Prostate gland (tissue), 2 donors: Measurements from ENCODE around the gene RIPK4. TPM values are rescaled to one million over a fixed set of nuclear protein-coding genes. Genes with fewer than 3 reads are reported as not detected.

Experiments used
- DNase-seq: peaks from one replicate; pipeline ENCODE4 v3.0.0-alpha.2; 2019; ENCODE audit warnings: low spot score
- H3K27ac ChIP-seq, 2 donors: fragments of 200-600 bp; sonication (generic); 2 replicates each; pipeline ENCODE4 v1.5.1; 2017 to 2019
- H3K27me3 ChIP-seq: fragments of 200-600 bp; sonication (generic); replicated peaks from 2 replicates; pipeline ENCODE4 v1.5.1; 2019; ENCODE audit not compliant: insufficient read depth
- H3K36me3 ChIP-seq, 2 donors: fragments of 200-600 bp; sonication (generic); 1 replicate in 1 of 2; 2 replicates in 1 of 2; pipeline versions ENCODE4 v1.5.1 to v1.8.1; 2017 to 2019
- H3K4me1 ChIP-seq: fragments of 200-600 bp; sonication (generic); replicated peaks from 2 replicates; pipeline ENCODE4 v1.5.1; 2019
- H3K4me3 ChIP-seq, 2 donors: fragments of 200-600 bp; sonication (generic); 2 replicates each; pipeline ENCODE4 v1.5.1; 2017 to 2019
- H3K9me3 ChIP-seq: fragments of 200-600 bp; sonication (generic); 2 replicates; pipeline ENCODE4 v1.5.1; 2017
- POLR2A ChIP-seq: fragments of 450-650 bp; IDR thresholded peaks from one replicate; pipeline ENCODE4 v1.6.1; 2016; ENCODE audit warnings: antibody characterized with exemption, mild to moderate bottlenecking
- POLR2AphosphoS5 ChIP-seq: sonication (generic); formaldehyde crosslinking; IDR thresholded peaks from one replicate; pipeline ENCODE4 v1.6.1; 2017; ENCODE audit warnings: antibody characterized with exemption
- WGBS: methylation state at CpG from one replicate; pipeline ENCODE4 v1.1.5; 2018; 5-methylcytosine and 5-hydroxymethylcytosine counted together
- intact Hi-C: fragments of 100-400 bp; cut with DNase I; formaldehyde crosslinking; loops from one replicate; pipeline ENCODE4 v1.14.2; 2022
- total RNA-seq, 2 donors: library from RNA; depleted of rRNA; stranded (reverse); fragments of >200 nt; gene quantifications; one replicate each; pipeline ENCODE4 v1.1.0, GENCODE V29; 2016
- TF ChIP-seq, protein P1 (sequence below), 4 experiments: fragments of 200-600 bp in 2 of 4; fragments of 450-650 bp in 2 of 4; sonication (generic) in 2 of 4; IDR thresholded peaks; 1 replicate in 3 of 4; 2 replicates in 1 of 4; pipeline ENCODE4 v1.5.1; 2016 to 2019; ENCODE audit warnings: antibody characterized with exemption in 4 of 4, mild to moderate bottlenecking in 2 of 4, moderate library complexity in 2 of 4

The RIPK4 gene
- total RNA-seq, 2 donors from 2014 or later: 26.9 to 52.6 TPM

DNA sequence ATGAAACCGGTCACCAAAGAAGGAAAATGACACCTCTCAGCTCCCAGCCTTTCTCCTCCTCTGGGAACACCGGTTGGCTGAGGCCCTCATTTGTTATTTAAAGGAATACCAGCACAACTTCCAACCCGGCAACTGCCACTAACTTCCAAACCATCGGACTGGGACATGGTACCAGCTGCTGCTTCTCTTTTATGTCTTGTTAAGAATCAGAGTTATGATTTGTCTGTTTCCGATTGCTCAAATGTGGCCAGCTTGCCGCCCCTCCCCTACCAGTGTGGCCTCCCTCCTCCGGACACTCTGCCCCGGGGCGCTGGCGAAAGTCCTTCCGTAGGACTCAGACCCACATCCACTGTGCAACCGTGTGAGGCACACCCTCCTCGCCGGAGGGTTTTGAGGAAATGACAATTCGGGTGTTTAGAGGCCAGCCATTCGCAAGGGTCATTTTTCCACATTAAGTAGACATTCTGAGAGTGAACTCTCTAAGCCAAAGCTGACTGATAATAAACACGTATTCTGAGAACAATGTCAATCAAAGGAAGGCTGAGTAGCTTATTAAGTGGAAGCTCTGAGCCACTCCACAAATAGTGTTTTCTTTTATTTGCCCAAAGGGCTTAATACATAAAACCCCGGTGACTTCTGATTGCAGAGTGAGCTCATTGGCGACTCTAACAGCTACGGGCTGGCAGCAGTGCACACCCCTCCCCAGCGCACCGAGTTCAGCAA is 5.5 kb downstream of the RIPK4 start:
- 3% methylated on average over 22 of the region's 22 CpGs for WGBS

DNA sequence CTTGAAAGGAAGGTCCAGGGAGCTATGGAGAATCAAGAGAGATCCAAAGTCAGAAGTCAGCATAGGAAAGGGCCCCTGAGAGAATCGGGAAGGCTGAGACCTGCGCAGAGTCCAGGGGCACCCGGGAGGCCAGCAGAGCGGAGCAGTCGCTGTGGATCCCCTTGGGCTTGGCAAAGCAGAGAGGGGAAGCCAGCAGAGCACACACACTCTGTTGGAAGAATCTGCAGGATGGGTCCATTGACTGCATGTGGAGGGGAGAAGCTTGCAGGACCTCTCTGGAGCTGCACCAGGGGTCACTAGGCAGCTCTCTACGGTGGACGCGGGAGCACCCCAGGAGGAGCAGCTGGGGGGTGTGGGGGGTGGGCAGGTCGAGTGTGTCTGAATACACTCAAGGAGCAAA is 6.4 kb downstream of the RIPK4 start:
- no peaks in the 10 kb centered on the region for H3K36me3 ChIP-seq
- intact Hi-C loops: no loop called here
- whole genome bisulfite sequencing: 73% methylated on average over 9 of the region's 9 CpGs
- no peak for DNase-seq
- TF ChIP-seq POLR2AphosphoS5 (no peak), POLR2A (no peak)
- TF ChIP-seq, protein P1, sequence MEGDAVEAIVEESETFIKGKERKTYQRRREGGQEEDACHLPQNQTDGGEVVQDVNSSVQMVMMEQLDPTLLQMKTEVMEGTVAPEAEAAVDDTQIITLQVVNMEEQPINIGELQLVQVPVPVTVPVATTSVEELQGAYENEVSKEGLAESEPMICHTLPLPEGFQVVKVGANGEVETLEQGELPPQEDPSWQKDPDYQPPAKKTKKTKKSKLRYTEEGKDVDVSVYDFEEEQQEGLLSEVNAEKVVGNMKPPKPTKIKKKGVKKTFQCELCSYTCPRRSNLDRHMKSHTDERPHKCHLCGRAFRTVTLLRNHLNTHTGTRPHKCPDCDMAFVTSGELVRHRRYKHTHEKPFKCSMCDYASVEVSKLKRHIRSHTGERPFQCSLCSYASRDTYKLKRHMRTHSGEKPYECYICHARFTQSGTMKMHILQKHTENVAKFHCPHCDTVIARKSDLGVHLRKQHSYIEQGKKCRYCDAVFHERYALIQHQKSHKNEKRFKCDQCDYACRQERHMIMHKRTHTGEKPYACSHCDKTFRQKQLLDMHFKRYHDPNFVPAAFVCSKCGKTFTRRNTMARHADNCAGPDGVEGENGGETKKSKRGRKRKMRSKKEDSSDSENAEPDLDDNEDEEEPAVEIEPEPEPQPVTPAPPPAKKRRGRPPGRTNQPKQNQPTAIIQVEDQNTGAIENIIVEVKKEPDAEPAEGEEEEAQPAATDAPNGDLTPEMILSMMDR (IDR thresholded peaks at IDR 0.05): no peak
- H3K9me3 ChIP-seq: no peaks in the 10 kb centered on the region
- peaks cover 19% of the 10 kb centered on the region for H3K4me1 ChIP-seq
- H3K27ac ChIP-seq: peak overlapping the region in 1 of 2 donors; percentile 83
- H3K27me3 ChIP-seq: no peaks in the 10 kb centered on the region
- no peak overlapping the region for H3K4me3 ChIP-seq

More for the DNA sequence above, 5.5 kb downstream of the RIPK4 start:
- Histone ChIP-seq H3K4me1 (peaks cover 19% of the 10 kb centered on the region), H3K27ac (peak overlapping the region; percentile 73 to 83), H3K9me3 (no peaks in the 10 kb centered on the region), H3K4me3 (peak overlapping the region; percentile 9 to 22), H3K27me3 (no peaks in the 10 kb centered on the region), H3K36me3 (no peaks in the 10 kb centered on the region)
- intact Hi-C loops: no loop called here
- TF ChIP-seq, protein P1 (IDR thresholded peaks at IDR 0.05): no peak
- TF ChIP-seq POLR2AphosphoS5: no peak
- TF ChIP-seq POLR2A: no peak
- DNase-seq: peak; percentile 72

DNA sequence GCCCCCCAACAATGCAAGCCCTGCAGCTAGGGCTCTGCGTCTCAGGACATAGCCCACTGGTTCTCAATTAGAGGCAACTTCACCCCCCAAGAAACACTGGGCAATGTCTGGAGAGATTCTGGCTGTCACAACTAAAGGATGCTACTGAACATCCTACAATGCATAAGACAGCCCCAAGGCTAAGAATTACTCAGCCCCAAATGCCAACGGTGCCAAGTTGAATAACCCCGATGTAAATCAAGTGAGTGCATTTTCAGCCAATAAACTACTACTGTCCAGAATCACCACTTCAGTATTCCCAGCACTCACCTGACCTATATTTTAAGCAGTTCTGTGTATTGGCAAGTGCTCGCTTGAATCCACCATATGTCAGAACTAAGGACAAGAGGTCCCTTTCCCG is 6.9 kb downstream of the RIPK4 start:
- no peaks in the 10 kb centered on the region for H3K9me3 ChIP-seq
- no peak for DNase-seq
- no peaks in the 10 kb centered on the region for H3K36me3 ChIP-seq
- TF ChIP-seq POLR2AphosphoS5 (no peak), POLR2A (no peak)
- TF ChIP-seq, protein P1 (IDR thresholded peaks at IDR 0.05): no peak
- intact Hi-C loops: no loop called here
- 79% methylated on average over 5 of the region's 5 CpGs for WGBS
- H3K27ac ChIP-seq: no peak overlapping the region
- peaks cover 19% of the 10 kb centered on the region for H3K4me1 ChIP-seq
- no peaks in the 10 kb centered on the region for H3K27me3 ChIP-seq
- H3K4me3 ChIP-seq: no peak overlapping the region

DNA sequence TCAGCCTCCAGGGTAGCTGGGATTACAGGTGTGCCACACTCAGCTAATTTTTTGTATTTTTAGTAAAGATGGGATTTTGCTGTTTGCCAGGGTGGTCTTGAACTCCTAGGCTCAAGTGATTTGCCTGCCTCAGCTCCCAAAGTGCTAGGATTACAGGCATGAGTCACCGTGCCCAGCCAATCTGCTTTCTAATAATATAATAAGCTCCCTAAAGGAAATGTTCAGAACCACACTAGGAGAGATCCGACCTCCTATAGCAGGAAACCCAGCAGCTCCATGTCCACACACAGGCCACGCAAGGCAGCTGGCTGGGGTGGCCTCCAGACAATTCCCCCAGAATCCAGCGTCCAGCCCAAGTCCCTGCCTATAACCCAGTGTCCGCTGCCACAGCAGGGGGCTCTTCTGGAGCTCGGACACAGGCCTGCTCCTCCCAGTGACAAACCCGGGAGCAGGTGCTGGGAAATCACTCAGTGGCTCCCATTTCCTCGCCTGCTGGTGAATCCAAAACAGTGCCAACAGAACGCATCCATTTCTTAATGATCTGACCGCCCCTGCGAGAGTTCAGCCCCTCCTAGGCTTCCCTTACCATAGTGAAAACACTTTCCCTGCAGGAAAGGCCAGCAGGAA is 7.5 kb downstream of the RIPK4 start:
- H3K4me1 ChIP-seq: peaks cover 23% of the 10 kb centered on the region
- TF ChIP-seq POLR2A: no peak
- TF ChIP-seq, protein P1 (IDR thresholded peaks at IDR 0.05): no peak
- TF ChIP-seq POLR2AphosphoS5: no peak
- intact Hi-C loops: no loop called here
- WGBS: 81% methylated on average over 11 of the region's 11 CpGs
- no peak for DNase-seq
- no peaks in the 10 kb centered on the region for H3K27me3 ChIP-seq
- H3K27ac ChIP-seq: no peak overlapping the region
- no peak overlapping the region for H3K4me3 ChIP-seq
- no peaks in the 10 kb centered on the region for H3K36me3 ChIP-seq
- no peaks in the 10 kb centered on the region for H3K9me3 ChIP-seq

DNA sequence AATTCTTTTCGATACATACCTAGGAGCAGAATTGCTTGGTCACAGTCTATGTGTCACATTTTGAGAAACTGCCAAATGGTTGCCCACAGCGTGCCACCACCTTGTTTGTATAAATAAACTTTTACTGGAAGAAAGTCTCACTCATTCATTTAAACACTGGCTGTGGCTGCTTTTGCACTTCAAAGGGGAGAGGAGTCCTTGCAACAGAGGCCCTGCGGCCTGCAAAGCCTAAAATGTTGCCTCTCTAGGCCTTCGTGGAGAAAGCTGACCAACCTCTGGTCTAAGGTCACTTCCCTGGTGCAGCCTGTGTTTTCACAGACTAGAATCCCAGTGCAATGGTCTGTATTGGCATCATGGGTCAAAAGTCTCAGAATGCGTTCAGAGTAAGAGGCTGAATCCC is 8.3 kb downstream of the RIPK4 start:
- intact Hi-C loops: no loop called here

More for the DNA sequence above, 8.3 kb downstream of the RIPK4 start:
- H3K4me3 ChIP-seq: no peak overlapping the region
- no peaks in the 10 kb centered on the region for H3K36me3 ChIP-seq
- no peak overlapping the region for H3K27ac ChIP-seq
- TF ChIP-seq, protein P1 (IDR thresholded peaks at IDR 0.05): no peak
- TF ChIP-seq POLR2A (no peak), POLR2AphosphoS5 (no peak)
- no peak for DNase-seq
- whole genome bisulfite sequencing: 63% methylated on average over 5 of the region's 5 CpGs
- no peaks in the 10 kb centered on the region for H3K9me3 ChIP-seq
- H3K4me1 ChIP-seq: peaks cover 23% of the 10 kb centered on the region
- no peaks in the 10 kb centered on the region for H3K27me3 ChIP-seq
